Right renal cortex interstitium (tissue), 3 donors: ENCODE measurements around the gene DBX1. TPM values are rescaled to one million over a fixed set of nuclear protein-coding genes. Genes with fewer than 3 reads are reported as not detected.

Experiments used
- DNase-seq, 3 donors: peaks; one replicate each; pipeline ENCODE4 v3.0.0-alpha.2; 2013; ENCODE audit warnings: low read depth in 3 of 3, low spot score in 2 of 3
- polyA plus RNA-seq, 3 donors: library from polyadenylated mRNA; unstranded; fragments of 120-200 nt; gene quantifications; one replicate each; pipeline ENCODE4 v1.2.1, GENCODE V29; 2013; ENCODE audit not compliant: insufficient read length in 3 of 3

Gene DBX1
- polyA plus RNA-seq, 3 donors: not detected

GRCh38 chr11:20126724-20127123, 33.6 kb downstream of the DBX1 start:
- DNase-seq: no peak

DNA sequence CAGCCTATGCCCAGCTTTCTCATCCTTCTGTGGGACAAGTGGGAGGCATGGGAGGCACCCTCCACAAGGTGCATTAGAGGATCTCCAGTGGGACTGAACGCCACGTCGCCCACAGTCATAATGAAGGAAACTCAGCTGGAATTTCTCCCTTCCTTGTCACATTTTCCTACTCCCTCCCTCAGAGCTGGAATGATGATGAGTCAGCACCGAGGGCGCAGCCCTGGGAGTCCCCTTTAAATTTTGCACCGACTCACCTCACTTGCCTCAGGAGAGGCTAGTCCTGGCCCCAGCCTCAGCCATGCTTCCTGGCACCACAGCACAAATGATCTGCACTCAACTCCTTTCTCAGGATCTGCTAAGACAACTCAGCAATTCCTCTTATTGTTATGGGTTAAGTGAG, 34.3 kb downstream of the DBX1 start:
- no peak for DNase-seq

DNA sequence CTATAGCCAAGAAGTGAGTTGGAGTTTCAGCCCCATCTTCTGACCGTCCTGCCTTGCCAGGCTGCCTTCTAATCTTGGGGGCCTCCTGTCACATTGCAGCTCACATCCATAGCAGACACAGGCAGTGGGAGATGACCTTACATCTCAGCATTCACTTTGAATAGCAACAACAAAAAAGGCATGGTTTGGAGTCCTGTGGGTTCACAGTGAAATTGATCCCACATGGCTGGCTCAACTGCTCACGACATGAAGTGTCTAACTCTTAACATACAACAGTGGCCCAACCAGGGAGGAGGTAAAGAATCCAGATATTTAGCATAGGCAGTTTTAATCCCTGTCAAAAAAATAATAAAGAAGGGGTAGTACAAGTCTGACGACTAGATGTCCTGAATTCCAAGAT, 38.1 kb downstream of the DBX1 start:
- no peak for DNase-seq

DNA sequence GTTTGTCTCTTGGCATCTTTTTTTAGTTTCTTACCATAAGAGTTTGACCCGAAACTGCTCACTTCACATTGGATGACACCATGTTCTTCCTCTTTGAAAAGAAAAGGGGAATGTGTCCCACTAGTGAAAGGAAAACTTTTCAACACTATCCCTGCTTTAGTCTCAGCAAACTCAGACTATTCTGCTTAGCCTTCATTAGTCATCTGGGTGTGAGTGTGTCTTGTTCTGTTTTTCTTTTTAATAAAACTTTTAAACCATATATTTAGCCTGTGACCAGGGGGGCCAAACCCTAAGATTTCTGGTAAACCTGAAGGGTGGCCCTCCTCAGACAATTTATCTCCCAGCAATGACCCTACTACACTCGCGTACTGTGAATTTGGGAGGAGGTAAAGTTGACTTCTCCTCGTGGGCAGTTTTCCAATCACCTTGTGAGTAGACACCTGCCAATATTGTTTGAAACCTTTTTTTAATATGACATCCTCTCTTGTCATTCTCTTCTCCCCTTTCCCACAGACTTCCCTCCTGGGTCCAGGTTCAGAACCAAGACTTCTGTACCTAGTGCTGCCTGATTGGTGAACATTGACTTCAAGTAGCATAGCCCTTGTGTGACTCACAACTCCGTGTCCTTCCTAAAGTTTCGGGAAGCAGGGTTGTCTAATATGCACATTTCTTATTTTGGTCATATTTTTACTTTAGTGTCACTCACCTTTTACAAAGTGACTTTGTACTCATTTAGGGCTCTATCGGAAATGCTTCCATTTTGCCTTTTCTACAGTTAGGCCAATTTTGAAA, 39.9 kb downstream of the DBX1 start:
- no peak for DNase-seq

DNA sequence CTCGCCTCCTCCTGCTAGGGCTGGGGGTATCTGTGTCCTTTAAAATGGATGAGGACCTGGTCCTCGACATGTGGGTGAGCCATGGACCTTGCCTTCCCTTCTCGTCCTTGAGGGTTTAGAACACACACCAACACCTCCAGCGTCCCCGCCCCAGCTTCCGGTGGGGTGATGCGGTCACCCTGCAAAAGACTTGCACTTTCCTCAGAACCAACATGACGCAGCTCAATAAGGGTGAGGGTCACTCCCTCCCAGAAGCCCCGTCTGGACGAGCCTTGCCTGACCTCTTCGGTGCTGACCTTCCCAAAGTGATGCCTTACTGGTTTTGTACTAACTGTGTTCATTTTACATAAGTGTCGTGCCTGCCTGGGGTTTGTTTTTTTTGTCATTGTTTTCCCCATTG, 41.0 kb downstream of the DBX1 start:
- DNase-seq: no peak

- no peak for DNase-seq
Measured at GRCh38 chr11:20118209-20118608, 42.1 kb downstream of the DBX1 start.

DNA sequence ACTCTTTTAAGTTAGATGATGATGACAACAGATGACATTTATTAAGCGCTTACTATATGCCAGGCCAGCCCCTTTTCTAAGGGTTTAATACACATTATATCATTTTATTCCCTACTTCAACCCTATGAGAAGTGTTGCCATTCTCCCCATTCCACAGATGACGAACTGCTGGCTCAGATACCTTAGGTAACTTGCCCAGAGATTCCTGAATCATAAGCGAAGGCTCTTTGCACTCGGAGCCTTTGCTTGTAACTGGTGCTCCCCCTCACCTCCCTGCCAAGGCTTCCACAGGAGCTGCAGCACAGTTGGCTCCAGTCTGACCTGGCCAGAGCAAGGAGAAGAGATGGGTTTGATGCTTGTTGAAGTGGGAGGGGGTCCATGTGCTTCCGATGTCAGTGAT, 43.0 kb downstream of the DBX1 start:
- DNase-seq: no peak

- no peak for DNase-seq
Measured at GRCh38 chr11:20116825-20117224, 43.5 kb downstream of the DBX1 start.

- no peak for DNase-seq
Measured at GRCh38 chr11:20114588-20114987, 45.7 kb downstream of the DBX1 start.

DNA sequence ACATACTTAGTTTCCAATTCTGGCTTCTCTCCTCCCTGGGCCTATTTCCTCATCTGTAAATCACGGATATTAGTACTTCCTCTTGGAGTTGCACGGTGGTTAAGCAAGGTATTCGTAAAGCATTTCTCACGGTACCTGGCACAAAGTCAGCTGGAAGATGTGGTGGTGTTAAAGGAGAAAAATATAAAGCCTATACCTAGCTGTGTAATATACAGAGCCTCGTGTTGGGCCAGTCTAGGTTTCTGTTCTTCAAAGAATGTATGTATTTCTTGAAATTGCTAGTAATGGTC, 47.2 kb downstream of the DBX1 start:
- no peak for DNase-seq

GRCh38 chr11:20112291-20113148, 47.8 kb downstream of the DBX1 start:
- DNase-seq: no peak

GRCh38 chr11:20111871-20112270, 48.4 kb downstream of the DBX1 start:
- no peak for DNase-seq

- DNase-seq: no peak
Measured at GRCh38 chr11:20110908-20111669, 49.2 kb downstream of the DBX1 start.

DNA sequence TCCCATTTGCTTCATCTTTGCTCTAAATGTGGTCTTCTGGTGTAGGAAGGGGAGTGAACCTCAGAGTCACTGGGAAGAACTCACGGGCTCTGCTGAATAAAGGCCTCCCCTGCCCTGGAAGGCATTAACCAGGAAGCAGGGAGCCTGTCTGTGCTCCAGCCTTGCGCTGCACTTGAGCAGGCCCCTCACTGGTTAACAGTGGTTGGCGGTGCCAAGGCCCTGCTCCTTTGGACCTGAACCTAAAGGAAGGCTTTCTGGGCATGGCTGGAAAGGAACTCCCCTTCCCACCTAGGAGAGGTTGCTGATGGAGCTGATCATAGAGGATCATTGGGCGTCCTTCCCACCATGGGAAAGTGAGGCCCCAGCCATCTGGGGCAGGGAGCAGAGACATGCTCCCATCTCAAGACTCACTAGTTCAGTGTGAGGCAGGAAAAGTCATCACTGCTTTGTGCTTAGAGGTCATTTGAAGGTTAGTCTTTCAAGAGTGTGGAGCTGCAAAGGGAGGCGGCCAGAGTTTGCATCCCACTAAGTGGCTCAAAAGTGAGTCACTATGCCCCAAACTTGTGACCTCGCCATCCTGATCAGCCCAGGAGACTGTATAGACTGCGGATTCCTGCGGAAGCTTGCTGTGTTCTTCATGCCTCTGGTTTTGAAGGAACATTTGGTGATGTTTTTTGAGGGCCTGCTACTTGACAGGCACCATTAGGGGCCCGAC, 50.4 kb downstream of the DBX1 start:
- DNase-seq: no peak

Other genes with a start within 250 kb of the DBX1 start
- 1 to 10 TPM; 2.0 to 4.6 (median 3.3) TPM for gene HTATIP2, start 203.2 kb upstream of the DBX1 start, polyA plus RNA-seq
- gene PRMT3, start 227.2 kb upstream of the DBX1 start, polyA plus RNA-seq: 10 to 100 TPM; 17.6 to 18.5 (median 17.8) TPM